Measurements from ENCODE around the gene CD74. TPM values are rescaled to one million over a fixed set of nuclear protein-coding genes. Genes with fewer than 3 reads are reported as not detected.

The CD74 gene
- total and polyA plus RNA-seq, 10 of the 15 experiments (the other 5 are each of a cell fraction or from before 2014, with no cell fraction given) = 1,387 to 11,063 (median 3,922) TPM

GRCh38 chr5:150440948-150441812, 28.5 kb upstream of the CD74 start:
- Histone ChIP-seq H2AFZ (ENCODE audit: control insufficient read depth, low read depth, low read length) (no peak overlapping the region), H3K36me3 (ENCODE audit: control insufficient read depth in 2 of 2, insufficient read depth in 2 of 2, low read length in 1 of 2) (peaks cover 21 to 27% of the 10 kb centered on the region in 2 experiments), H3K27me3 (replicated peaks in 1 of 2; ENCODE audit: control insufficient read depth in 2 of 2, insufficient read depth in 2 of 2, low read length in 1 of 2) (no peaks in the 10 kb centered on the region), H4K20me1 (ENCODE audit: control insufficient read depth, insufficient read depth) (no peaks in the 10 kb centered on the region; the same call in 1 of the 2 replicates), H3K9ac (ENCODE audit: control insufficient read depth, insufficient read depth, low read length) (no peak overlapping the region), H3K9me3 (replicated peaks; ENCODE audit: control insufficient read depth, insufficient read depth, low read length) (no peaks in the 10 kb centered on the region), H3K4me1 (ENCODE audit: control insufficient read depth, insufficient read depth, low read length) (peaks cover 4% of the 10 kb centered on the region), H3K4me3 (no peak overlapping the region), H3K4me2 (ENCODE audit: control insufficient read depth, insufficient read depth) (no peak overlapping the region), H3K79me2 (ENCODE audit: control insufficient read depth, insufficient read depth, low read length) (peaks cover 7% of the 10 kb centered on the region), H3K27ac (ENCODE audit: control insufficient read depth, insufficient read depth) (no peak overlapping the region)
- intact Hi-C loops (cut with micrococcal nuclease; ENCODE audit: unreplicated experiment) = no loop called here
- 92% methylated on average over 12 of the region's 12 CpGs for WGBS (ENCODE audit: insufficient coverage, insufficient replicate concordance, low lambda C conversion rate, missing lambda C conversion rate)
- ChIA-PET RAD21 (ENCODE audit: unreplicated experiment) (no interaction called here), POLR2A (interaction anchor here (0.5 kb wide), 1 partner anchor 151 kb away, joined by 5 read pairs; no protein-coding TSS in a partner anchor), SMC1A (ENCODE audit: uncharacterized antibody, unreplicated experiment) (no interaction called here), CTCF (interaction anchor here (1.1 to 10.6 kb wide), 3 partner anchors 40 to 43 kb away, joined by 3 to 274 read pairs (median 6); no protein-coding TSS in a partner anchor)
- FAIRE-seq = no peak
- DNase-seq (ENCODE audit: low read depth, low spot score) = no peak
- BruUV-seq (replicated peaks) = no TSS peak
- in situ Hi-C loops (cut with MboI) = no loop called here
- TF ChIP-seq BACH1 (IDR thresholded peaks at IDR 0.05; ENCODE audit: borderline replicate concordance) (no peak), HDGF (IDR thresholded peaks at IDR 0.05) (no peak), RELA (IDR thresholded peaks at IDR 0.05; ENCODE audit: borderline replicate concordance, partially characterized antibody) (no peak), YY1 (IDR thresholded peaks at IDR 0.05; ENCODE audit: low read depth, low read length) (no peak), KDM1A (IDR thresholded peaks at IDR 0.05; ENCODE audit: borderline replicate concordance) (no peak), RFX5 (IDR thresholded peaks at IDR 0.05; ENCODE audit: low read depth, low read length) (no peak), SIN3A (IDR thresholded peaks at IDR 0.05; ENCODE audit: low read depth, low read length) (no peak), SMAD1 (IDR thresholded peaks at IDR 0.05; ENCODE audit: low read depth, partially characterized antibody) (no peak), ZNF274 (IDR thresholded peaks at IDR 0.05; ENCODE audit: insufficient read depth, insufficient read length) (no peak), SIX5 (IDR thresholded peaks at IDR 0.05; ENCODE audit: low read depth, low read length, severe bottlenecking) (no peak), E2F4 (IDR thresholded peaks at IDR 0.05; ENCODE audit: low read depth, low read length) (no peak), MTA3 (IDR thresholded peaks at IDR 0.05; ENCODE audit: borderline replicate concordance, low read length) (no peak), REST (IDR thresholded peaks at IDR 0.05; ENCODE audit: low read depth, low read length) (no peak), SMAD5 (IDR thresholded peaks at IDR 0.05; ENCODE audit: low read depth) (no peak), POLR2AphosphoS2 (IDR thresholded peaks at IDR 0.05; ENCODE audit: low read depth, low read length) (no peak), NBN (IDR thresholded peaks at IDR 0.05) (no peak)
- ATAC-seq = no peak

All from GM12878 (cell line).